ENCODE data around the gene TPRA1.
"Not testable (repeated sequence)": the region's sequence is repeated elsewhere in the genome, so short reads cannot be mapped to it uniquely, and the experiment has no call there.

TPRA1 gene

GRCh38 chr3:127615631-127616305, 25.2 kb upstream of the TPRA1 start:
- DNase-seq: no peak

GRCh38 chr3:127614928-127615589, 24.5 kb upstream of the TPRA1 start:
- no peak for DNase-seq

DNA sequence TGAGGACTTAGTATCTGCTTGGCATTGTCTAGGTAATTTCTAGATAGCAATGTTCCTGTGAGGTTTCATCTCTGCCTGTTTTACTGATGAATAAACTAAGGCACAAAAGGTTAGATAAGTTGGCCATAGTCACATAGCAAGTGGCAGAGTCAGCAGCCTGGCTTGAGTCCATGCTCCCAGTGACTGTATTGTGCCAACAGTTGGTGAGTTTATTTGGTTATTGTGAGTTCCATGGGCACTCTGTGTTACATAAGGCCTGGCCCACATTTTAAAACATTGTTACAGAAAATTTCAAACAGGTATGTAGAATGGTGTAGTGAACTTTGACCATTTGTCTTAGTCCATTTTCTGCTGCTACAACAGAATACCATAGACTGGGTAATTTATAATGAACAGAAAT, 22.9 kb upstream of the TPRA1 start:
- no peak for DNase-seq

GRCh38 chr3:127612966-127613365, 22.4 kb upstream of the TPRA1 start:
- DNase-seq: no peak

DNA sequence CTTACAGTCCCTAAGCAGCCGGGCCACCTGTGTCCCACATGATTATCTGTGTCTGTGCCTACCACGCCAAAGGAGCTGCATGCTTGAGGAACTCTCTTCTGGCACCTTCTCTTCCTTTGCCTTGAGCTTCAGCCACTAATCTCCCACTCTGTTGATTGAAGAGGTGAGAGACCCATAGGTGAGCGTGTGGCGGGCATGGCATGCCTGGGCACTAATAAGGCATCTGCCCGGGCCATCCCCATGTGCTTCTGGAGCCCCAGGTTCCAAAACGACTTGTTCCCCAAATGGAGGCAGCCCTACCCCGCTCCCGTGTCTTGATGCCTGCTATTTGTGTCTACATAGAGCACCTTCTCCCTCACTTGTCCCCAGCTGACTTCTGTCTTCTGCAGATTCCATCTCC, 20.7 kb upstream of the TPRA1 start:
- DNase-seq: no peak

DNA sequence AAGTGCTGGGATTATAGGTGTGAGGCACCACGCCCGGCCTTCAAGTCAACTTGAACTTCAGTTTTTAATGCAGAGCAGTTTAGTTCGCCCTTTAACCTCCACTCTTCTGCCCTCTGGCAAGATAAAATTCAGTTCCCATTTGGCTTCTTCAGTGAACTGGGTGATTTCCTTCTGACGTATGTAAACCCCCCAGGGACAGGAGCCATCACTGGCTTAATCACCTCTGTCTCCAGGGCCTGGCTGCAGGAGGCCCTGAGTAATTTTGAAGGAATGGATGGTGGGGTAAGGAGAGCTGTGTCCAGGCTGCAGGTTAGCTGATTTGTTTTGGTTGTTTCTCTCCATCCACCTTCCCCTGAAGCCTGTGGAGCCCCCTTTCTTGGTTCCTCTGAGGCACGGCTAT, 19.6 kb upstream of the TPRA1 start:
- DNase-seq: no peak

- no peak for DNase-seq
Measured at GRCh38 chr3:127608362-127608718, 17.8 kb upstream of the TPRA1 start.

DNA sequence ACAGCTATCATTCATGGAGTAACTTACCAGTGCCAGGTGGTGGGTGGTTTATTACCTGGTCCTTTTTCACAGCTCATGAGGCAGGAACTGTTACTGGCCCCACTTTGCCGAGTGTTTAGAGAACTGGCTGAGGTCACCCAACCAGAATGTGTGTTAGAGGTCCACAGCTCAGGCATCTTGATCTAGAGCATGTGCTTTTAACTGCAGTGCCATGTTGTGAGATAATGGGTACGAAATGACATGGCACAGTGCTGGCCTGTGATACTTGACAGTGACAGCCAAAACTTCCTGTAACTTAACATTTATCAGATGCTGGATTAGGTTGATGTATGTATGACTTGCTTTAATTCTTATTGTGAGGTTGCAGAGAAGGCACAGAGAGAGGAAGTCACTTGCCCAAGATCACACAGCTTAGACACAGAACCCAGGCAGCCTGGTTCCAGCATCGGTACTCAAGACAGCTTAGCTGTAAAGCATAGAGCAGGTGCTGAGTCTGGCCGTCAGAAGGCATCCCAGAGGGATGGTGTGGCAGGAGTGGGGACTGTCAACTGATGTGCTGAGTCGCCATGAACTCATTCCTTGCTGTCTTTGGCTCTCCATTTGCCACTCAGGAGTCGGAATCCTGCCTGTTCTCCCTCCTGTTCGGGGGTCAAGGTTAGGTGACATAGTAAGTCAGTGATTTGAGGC, 17.3 kb upstream of the TPRA1 start:
- no peak for DNase-seq

GRCh38 chr3:127606981-127607595, 16.6 kb upstream of the TPRA1 start:
- DNase-seq: no peak

DNA sequence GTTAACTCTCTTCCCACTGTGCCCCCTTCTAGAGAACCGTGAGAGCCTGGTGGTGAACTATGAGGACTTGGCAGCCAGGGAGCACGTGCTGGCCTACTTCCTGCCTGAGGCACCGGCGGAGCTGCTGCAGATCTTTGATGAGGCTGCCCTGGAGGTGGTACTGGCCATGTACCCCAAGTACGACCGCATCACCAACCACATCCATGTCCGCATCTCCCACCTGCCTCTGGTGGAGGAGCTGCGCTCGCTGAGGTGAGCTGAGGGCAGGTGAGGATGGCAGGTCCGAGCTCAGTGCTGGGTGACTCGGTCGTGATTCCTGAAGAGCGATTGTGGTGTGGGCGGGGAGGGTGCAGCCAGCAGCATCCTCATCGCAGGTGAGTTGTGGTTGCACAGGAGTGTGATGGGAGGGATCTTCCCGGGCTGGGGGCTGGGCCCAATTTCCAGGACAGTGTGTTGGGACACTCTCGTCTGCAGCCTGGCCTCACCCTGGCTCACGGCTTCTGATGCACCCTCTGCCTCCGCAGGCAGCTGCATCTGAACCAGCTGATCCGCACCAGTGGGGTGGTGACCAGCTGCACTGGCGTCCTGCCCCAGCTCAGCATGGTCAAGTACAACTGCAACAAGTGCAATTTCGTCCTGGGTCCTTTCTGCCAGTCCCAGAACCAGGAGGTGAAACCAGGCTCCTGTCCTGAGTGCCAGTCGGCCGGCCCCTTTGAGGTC, 15.7 kb upstream of the TPRA1 start:
- no peak for DNase-seq

GRCh38 chr3:127605547-127605946, 15.0 kb upstream of the TPRA1 start:
- DNase-seq: not testable (repeated sequence)

DNA sequence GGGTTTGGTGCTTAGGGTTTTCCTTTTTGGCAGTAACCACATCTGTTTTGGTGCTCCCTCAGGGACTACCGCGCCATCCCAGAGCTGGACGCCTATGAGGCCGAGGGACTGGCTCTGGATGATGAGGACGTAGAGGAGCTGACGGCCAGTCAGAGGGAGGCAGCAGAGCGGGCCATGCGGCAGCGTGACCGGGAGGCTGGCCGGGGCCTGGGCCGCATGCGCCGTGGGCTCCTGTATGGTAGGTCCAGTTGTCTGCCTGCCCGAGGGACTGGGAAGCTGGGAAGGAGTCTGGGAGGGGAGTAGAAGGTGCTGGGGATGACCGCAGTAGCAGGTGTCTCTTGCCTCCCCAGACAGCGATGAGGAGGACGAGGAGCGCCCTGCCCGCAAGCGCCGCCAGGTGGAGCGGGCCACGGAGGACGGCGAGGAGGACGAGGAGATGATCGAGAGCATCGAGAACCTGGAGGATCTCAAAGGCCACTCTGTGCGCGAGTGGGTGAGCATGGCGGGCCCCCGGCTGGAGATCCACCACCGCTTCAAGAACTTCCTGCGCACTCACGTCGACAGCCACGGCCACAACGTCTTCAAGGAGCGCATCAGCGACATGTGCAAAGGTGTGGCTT, 14.1 kb upstream of the TPRA1 start:
- no peak for DNase-seq

DNA sequence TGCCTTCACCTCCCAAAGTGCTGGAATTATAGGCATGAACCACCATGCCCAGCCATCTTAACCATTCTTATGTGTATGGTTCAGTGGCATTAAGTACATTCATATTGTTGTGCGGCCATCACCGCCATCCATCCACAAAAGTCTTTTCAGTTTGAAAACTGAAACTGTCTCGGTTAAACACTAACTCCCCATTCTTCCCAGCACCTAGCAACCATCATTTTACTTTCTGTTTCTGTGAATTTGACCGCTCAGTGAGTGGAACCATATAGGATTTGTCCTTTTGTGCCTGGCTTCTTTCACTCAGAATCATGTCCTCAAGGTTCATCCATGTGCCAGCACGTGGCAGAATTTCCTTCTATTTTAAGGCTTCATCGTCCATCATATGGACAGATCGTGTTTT, 13.5 kb upstream of the TPRA1 start:
- DNase-seq: no peak

DNA sequence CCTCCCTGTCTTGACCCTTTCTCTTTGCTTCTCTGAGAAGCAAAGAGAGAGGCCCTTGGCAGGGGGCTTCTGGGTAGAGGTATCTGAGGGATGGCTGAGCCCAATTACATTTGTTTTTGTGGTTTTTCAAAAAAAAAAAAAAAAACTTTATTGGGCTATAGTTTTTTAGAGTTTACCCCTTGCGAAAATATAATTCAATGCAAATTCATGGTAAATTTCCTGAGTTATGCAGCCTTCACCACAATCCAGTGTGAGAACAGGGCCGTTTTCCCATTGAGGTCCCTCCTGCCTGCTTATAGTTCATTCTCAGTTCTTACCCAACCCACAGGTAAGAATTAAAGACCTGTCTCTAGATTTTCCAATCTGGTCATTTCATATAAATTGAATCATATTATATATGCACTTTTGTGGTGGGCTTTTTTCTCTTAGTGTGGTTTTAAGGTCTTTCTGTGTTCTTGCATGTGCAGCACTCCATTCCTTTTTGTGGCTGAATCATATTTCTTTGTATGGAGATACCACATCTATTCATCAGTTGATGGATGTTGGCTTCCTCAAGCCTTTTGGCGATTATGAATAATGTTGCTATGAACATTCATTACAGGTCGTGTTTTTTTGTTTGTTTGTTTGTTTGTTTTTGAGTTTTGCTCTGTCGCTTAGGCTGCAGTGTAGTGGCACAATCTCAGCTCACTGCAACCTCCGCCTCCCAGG, 10.4 kb upstream of the TPRA1 start:
- no peak for DNase-seq

GRCh38 chr3:127598841-127599570, 8.5 kb upstream of the TPRA1 start:
- DNase-seq: no peak

- no peak for DNase-seq
Measured at GRCh38 chr3:127597020-127597771, 6.7 kb upstream of the TPRA1 start.

DNA sequence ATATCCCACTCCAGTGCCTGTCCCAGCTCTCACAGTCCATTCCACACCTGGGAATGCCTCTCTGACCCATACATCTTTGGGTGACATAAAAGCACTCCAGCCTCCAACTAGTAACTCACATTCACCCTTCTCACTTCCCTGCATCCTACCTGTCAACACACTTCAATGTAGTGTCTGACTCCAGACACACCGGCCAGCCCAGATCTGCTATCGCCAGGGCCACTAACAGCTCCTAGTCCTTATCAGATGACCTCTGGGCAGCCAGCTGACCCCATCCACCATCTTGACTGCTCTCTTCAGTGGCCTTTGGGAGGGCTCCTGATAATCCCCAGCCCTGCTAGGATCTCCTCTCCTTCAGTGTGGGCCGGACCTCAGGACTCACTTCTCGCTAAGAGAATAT, 4.8 kb upstream of the TPRA1 start:
- no peak for DNase-seq

- no peak for DNase-seq
Measured at GRCh38 chr3:127593178-127593577, 2.6 kb upstream of the TPRA1 start.

DNA sequence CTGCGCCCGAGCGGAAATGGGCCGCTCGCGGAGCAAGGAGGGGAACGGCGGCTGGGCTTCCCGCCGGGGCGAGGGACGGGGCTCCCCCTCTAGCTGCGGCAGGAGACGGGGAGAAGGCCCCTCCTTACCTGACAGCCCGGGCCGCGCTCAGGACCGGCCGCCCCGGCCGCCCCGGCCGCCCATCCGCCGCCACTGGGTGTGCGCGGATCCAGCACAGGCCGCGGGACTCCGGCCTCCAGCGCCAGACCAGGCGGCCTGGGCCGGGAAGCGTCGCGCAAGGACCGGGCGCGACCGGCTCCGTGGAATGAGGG, 296 bp downstream of the TPRA1 start:
- DNase-seq: no peak

DNA sequence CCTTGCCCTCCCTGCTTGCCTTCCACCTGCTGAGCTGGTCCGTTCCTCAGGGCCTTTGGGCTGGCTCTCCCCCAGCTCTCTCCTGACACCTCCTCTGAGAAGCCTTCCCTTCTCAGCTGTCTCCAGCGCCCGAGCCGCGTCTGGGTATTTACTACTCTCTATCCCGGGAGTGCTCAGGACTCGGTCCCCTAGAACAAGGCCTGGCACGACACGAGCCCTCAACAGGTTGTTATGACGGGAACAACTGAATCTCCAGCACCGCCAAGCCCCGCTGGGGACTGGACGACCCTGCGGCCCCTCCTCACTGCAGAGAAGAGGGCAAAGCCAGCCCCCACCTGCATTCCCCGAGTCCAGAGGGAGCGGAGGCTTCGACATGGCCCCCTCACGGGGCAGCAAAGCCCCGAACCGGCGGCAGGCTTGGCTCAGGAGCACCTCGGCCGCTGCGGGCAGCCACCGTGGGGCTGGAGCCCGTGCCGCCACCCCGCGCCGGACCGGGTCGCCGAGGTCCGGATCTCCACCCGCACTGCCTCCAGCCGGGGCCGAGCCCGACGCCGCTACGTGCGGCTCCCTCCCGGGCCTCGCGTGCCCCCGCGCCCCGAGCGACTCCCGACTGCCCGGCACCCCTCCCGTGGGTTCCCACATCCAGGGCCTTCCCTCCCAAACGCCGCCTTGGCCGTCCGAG, 792 bp downstream of the TPRA1 start:
- DNase-seq: no peak
